ENCODE measurements around the gene IL22RA1.

IL22RA1 gene

GRCh38 chr1:24165500-24165899 is 22.6 kb upstream of the IL22RA1 start:
- DNase-seq (ENCODE audit: low read depth, low spot score), result no peak

GRCh38 chr1:24164004-24164403 is 21.1 kb upstream of the IL22RA1 start:
- no peak for DNase-seq (ENCODE audit: low read depth, low spot score)

GRCh38 chr1:24162201-24162600 is 19.3 kb upstream of the IL22RA1 start:
- no peak for DNase-seq (ENCODE audit: low read depth, low spot score)

GRCh38 chr1:24161270-24161669 is 18.3 kb upstream of the IL22RA1 start:
- DNase-seq (ENCODE audit: low read depth, low spot score), result no peak

- no peak for DNase-seq (ENCODE audit: low read depth, low spot score)
These were observed 16.4 kb upstream of the IL22RA1 start for GRCh38 chr1:24159366-24159765.

GRCh38 chr1:24157918-24158481 is 15.1 kb upstream of the IL22RA1 start:
- DNase-seq (ENCODE audit: low read depth, low spot score), result no peak

GRCh38 chr1:24156542-24157260 is 13.8 kb upstream of the IL22RA1 start:
- no peak for DNase-seq (ENCODE audit: low read depth, low spot score)

- no peak for DNase-seq (ENCODE audit: low read depth, low spot score)
These were observed 12.3 kb upstream of the IL22RA1 start for GRCh38 chr1:24155011-24155782.

GRCh38 chr1:24154215-24154614 is 11.3 kb upstream of the IL22RA1 start:
- DNase-seq (ENCODE audit: low read depth, low spot score), result no peak

GRCh38 chr1:24152631-24153494 is 9.9 kb upstream of the IL22RA1 start:
- DNase-seq (ENCODE audit: low read depth, low spot score), result no peak

- DNase-seq (ENCODE audit: low read depth, low spot score), result no peak
These were observed 8.2 kb upstream of the IL22RA1 start for GRCh38 chr1:24151175-24151533.

GRCh38 chr1:24150234-24151174 is 7.6 kb upstream of the IL22RA1 start:
- peak; percentile 72 for DNase-seq (ENCODE audit: low read depth, low spot score)

GRCh38 chr1:24149866-24150233 is 6.9 kb upstream of the IL22RA1 start:
- DNase-seq (ENCODE audit: low read depth, low spot score), result no peak

GRCh38 chr1:24147816-24148215 is 4.9 kb upstream of the IL22RA1 start:
- DNase-seq (ENCODE audit: low read depth, low spot score), result no peak

- DNase-seq (ENCODE audit: low read depth, low spot score), result no peak
These were observed 4.3 kb upstream of the IL22RA1 start for GRCh38 chr1:24147194-24147593.

GRCh38 chr1:24141311-24141997 is 1.5 kb downstream of the IL22RA1 start:
- DNase-seq (ENCODE audit: low read depth, low spot score), result no peak

GRCh38 chr1:24140741-24141181 is 2.2 kb downstream of the IL22RA1 start:
- no peak for DNase-seq (ENCODE audit: low read depth, low spot score)

- no peak for DNase-seq (ENCODE audit: low read depth, low spot score)
These were observed 3.0 kb downstream of the IL22RA1 start for GRCh38 chr1:24139841-24140425.

- DNase-seq (ENCODE audit: low read depth, low spot score), result no peak
These were observed 3.8 kb downstream of the IL22RA1 start for GRCh38 chr1:24139222-24139489.

All from activated CD4-positive, CD25-positive, alpha-beta regulatory T cell treated with anti-CD3 and anti-CD28 coated beads, Interleukin-2, amount 50 U/mL, for 16 hours (primary cell).